GM23248 (cell line): ENCODE data around the gene APBA1.

Experiments
- EZH2 ChIP-seq: fragments of 200-600 bp; sonication (generic); IDR thresholded peaks from 2 replicates; pipeline ENCODE4 v1.6.1; 2018; ENCODE audit warnings: antibody characterized with exemption, mild to moderate bottlenecking; ENCODE audit not compliant: insufficient read depth, poor library complexity, severe bottlenecking
- EZH2phosphoT487 ChIP-seq: fragments of 200-600 bp; sonication (generic); IDR thresholded peaks from 2 replicates; pipeline ENCODE4 v1.6.1; 2018; ENCODE audit warnings: antibody characterized with exemption, moderate library complexity, mild to moderate bottlenecking, low read depth; ENCODE audit not compliant: insufficient read depth

DNA sequence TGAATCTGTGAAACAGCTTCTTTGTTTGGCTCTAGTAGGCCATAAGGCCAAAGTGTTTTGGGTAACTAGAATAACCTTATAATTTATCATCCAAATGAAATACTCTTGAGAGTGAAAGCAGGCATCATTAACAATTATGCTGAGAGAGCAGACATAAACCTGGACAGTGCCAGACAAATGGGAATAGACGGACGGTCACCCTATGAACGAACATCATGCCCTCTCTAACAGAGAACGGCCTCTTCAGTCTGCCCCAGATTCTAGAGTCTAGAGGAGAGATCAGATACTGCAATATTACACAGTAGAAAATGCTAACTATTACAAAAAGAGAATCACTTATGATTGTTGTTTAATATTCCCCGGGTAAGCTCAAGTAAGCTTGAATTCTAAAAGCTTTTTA, 68.5 kb downstream of the APBA1 start:
- TF ChIP-seq EZH2 (no peak), EZH2phosphoT487 (no peak)
